PC-3 (cell line): ENCODE measurements around the gene IFI27L1. TPM values are rescaled to one million over a fixed set of nuclear protein-coding genes. Genes with fewer than 3 reads are reported as not detected.

Source experiments
- ATAC-seq: fragments of 200-7000 bp; cut with Tn5 transposase; 2 replicates; pipeline ENCODE4 v1.9.1; 2020; ENCODE audit warnings: mild to moderate bottlenecking, moderate library complexity
- BruUV-seq: library from RNA; stranded (reverse); fragments of 400-500 nt; replicated peaks from 2 replicates; lab custom pipeline; 2021; lab: Mats Ljungman, UMichigan
- CTCF ChIA-PET: fragments of 300-600 bp; sonication (Branson Sonifier 250); formaldehyde crosslinking; loops from one replicate; lab custom pipeline; 2022; ENCODE audit warnings: antibody characterized with exemption; lab: Charles Lee
- POLR2A ChIA-PET: fragments of 300-600 bp; sonication (Branson Sonifier 250); formaldehyde crosslinking; loops from one replicate; lab custom pipeline; 2022; ENCODE audit warnings: antibody characterized with exemption; ENCODE audit not compliant: unreplicated experiment; lab: Charles Lee
- DNase-seq: peaks from one replicate; pipeline ENCODE4 v3.0.0-alpha.2; 2015
- H2AFZ ChIP-seq: fragments of 300-600 bp; sonication (generic); 2 replicates; pipeline ENCODE4 v1.6.0; 2016; ENCODE audit warnings: antibody characterized with exemption, low read length
- H3F3A ChIP-seq: fragments of 300-600 bp; sonication (generic); one replicate; pipeline ENCODE4 v1.6.0; 2017; ENCODE audit warnings: antibody characterized with exemption, low read length, control low read depth, mild to moderate bottlenecking; ENCODE audit not compliant: unreplicated experiment
- H3K27ac ChIP-seq: fragments of 300-600 bp; sonication (generic); 2 replicates; pipeline ENCODE4 v1.5.1; 2016; ENCODE audit warnings: mild to moderate bottlenecking, low read length
- H3K27me3 ChIP-seq: fragments of 300-600 bp; sonication (generic); 2 replicates; pipeline ENCODE4 v1.6.1; 2016; ENCODE audit warnings: low read length, mixed read lengths
- H3K36me3 ChIP-seq: fragments of 300-600 bp; sonication (generic); 2 replicates; pipeline ENCODE4 v1.6.1; 2016; ENCODE audit warnings: low read depth, mixed run types, low read length, mixed read lengths
- H3K4me1 ChIP-seq: fragments of 300-600 bp; sonication (generic); 2 replicates; pipeline ENCODE4 v1.5.1; 2016; ENCODE audit warnings: low read length; ENCODE audit not compliant: insufficient read depth
- H3K4me2 ChIP-seq: fragments of 300-600 bp; sonication (generic); 2 replicates; pipeline ENCODE4 v1.6.0; 2016; ENCODE audit warnings: low read length
- H3K4me3 ChIP-seq: fragments of 300-600 bp; sonication (generic); 2 replicates; pipeline ENCODE4 v1.5.1; 2016; ENCODE audit warnings: mild to moderate bottlenecking, low read length, mixed read lengths
- H3K79me2 ChIP-seq: fragments of 300-600 bp; sonication (generic); 2 replicates; pipeline ENCODE4 v1.6.1; 2017; ENCODE audit warnings: low read length, mixed read lengths
- H3K9ac ChIP-seq: fragments of 300-600 bp; sonication (generic); 2 replicates; pipeline ENCODE4 v1.6.0; 2016; ENCODE audit warnings: mild to moderate bottlenecking, low read length
- H3K9me2 ChIP-seq: fragments of 300-600 bp; sonication (generic); replicated peaks from 2 replicates; pipeline ENCODE4 v1.6.1; 2016; ENCODE audit warnings: mixed run types, low read length, mixed read lengths
- H3K9me3 ChIP-seq: fragments of 300-600 bp; sonication (generic); 2 replicates; pipeline ENCODE4 v1.6.1; 2016; ENCODE audit warnings: low read length, mixed read lengths
- H4K20me1 ChIP-seq: fragments of 300-600 bp; sonication (generic); 2 replicates; pipeline ENCODE4 v1.6.1; 2016; ENCODE audit warnings: low read length, mixed read lengths
- EZH2 ChIP-seq: fragments of 300-600 bp; sonication (generic); IDR thresholded peaks from one replicate; pipeline ENCODE4 v1.6.1; 2017; ENCODE audit warnings: antibody characterized with exemption, mild to moderate bottlenecking, low read length; ENCODE audit not compliant: unreplicated experiment
- EZH2phosphoT487 ChIP-seq: fragments of 300-600 bp; sonication (generic); IDR thresholded peaks from 2 replicates; pipeline ENCODE4 v1.6.1; 2018; ENCODE audit warnings: mild to moderate bottlenecking, antibody characterized with exemption, low read length, borderline replicate concordance
- intact Hi-C: fragments of 100-400 bp; cut with micrococcal nuclease; formaldehyde crosslinking; loops from 2 replicates; pipeline ENCODE4 v1.9.0; 2023
- total RNA-seq: library from RNA; depleted of rRNA; stranded (reverse); fragments of >200 nt; gene quantifications from 2 replicates; pipeline ENCODE4 v1.2.3, GENCODE V29; 2014
- TF ChIP-seq, protein P1 (sequence below): fragments of 300-600 bp; sonication (generic); conservative IDR thresholded peaks from 2 replicates; pipeline ENCODE4 v1.5.1; 2017; ENCODE audit warnings: antibody characterized with exemption, low read depth, mild to moderate bottlenecking, low read length

The IFI27L1 gene
- total RNA-seq, 1 experiment from 2014 or later, result 16.9 TPM

- H3K9ac ChIP-seq, result no peak overlapping the region
- H3K36me3 ChIP-seq, result no peaks in the 10 kb centered on the region
- ATAC-seq, result no peak
- no peak overlapping the region for H2AFZ ChIP-seq
- no TSS peak for BruUV-seq
- H3K79me2 ChIP-seq, result no peaks in the 10 kb centered on the region
- H3K4me3 ChIP-seq, result no peak overlapping the region
- no peaks in the 10 kb centered on the region for H3K9me3 ChIP-seq
- TF ChIP-seq EZH2phosphoT487 (no peak), EZH2 (no peak)
- TF ChIP-seq, protein P1, sequence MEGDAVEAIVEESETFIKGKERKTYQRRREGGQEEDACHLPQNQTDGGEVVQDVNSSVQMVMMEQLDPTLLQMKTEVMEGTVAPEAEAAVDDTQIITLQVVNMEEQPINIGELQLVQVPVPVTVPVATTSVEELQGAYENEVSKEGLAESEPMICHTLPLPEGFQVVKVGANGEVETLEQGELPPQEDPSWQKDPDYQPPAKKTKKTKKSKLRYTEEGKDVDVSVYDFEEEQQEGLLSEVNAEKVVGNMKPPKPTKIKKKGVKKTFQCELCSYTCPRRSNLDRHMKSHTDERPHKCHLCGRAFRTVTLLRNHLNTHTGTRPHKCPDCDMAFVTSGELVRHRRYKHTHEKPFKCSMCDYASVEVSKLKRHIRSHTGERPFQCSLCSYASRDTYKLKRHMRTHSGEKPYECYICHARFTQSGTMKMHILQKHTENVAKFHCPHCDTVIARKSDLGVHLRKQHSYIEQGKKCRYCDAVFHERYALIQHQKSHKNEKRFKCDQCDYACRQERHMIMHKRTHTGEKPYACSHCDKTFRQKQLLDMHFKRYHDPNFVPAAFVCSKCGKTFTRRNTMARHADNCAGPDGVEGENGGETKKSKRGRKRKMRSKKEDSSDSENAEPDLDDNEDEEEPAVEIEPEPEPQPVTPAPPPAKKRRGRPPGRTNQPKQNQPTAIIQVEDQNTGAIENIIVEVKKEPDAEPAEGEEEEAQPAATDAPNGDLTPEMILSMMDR, result no peak
- no peak overlapping the region for H3K4me2 ChIP-seq
- H3F3A ChIP-seq, result no peaks in the 10 kb centered on the region
- no peaks in the 10 kb centered on the region for H3K27me3 ChIP-seq
- H3K9me2 ChIP-seq, result no peaks in the 10 kb centered on the region
- no peak overlapping the region for H3K27ac ChIP-seq
- no peaks in the 10 kb centered on the region for H4K20me1 ChIP-seq
- POLR2A ChIA-PET, result no interaction called here
- no peak for DNase-seq
- intact Hi-C loops, result no loop called here
- H3K4me1 ChIP-seq, result no peaks in the 10 kb centered on the region
- CTCF ChIA-PET, result no interaction called here
These were observed 21.8 kb downstream of the IFI27L1 start for GRCh38 chr14:94102768-94103482.

GRCh38 chr14:94103554-94104150, 22.5 kb downstream of the IFI27L1 start:
- TF ChIP-seq, protein P1, result no peak
- TF ChIP-seq EZH2phosphoT487, result no peak
- no peaks in the 10 kb centered on the region for H3K9me2 ChIP-seq
- CTCF ChIA-PET, result no interaction called here

GRCh38 chr14:94104731-94105130, 23.6 kb downstream of the IFI27L1 start:
- Histone ChIP-seq H3K9ac (no peak overlapping the region), H4K20me1 (no peaks in the 10 kb centered on the region), H3K36me3 (no peaks in the 10 kb centered on the region), H2AFZ (no peak overlapping the region), H3F3A (no peaks in the 10 kb centered on the region), H3K9me2 (no peaks in the 10 kb centered on the region), H3K4me2 (no peak overlapping the region), H3K27ac (no peak overlapping the region), H3K79me2 (no peaks in the 10 kb centered on the region), H3K4me1 (no peaks in the 10 kb centered on the region), H3K9me3 (no peaks in the 10 kb centered on the region), H3K4me3 (no peak overlapping the region), H3K27me3 (no peaks in the 10 kb centered on the region)
- TF ChIP-seq, protein P1, result no peak
- no peak for TF ChIP-seq EZH2
- TF ChIP-seq EZH2phosphoT487, result no peak
- no TSS peak for BruUV-seq
- intact Hi-C loops, result no loop called here
- no peak for DNase-seq
- ChIA-PET CTCF (no interaction called here), POLR2A (no interaction called here)
- ATAC-seq, result no peak

More at GRCh38 chr14:94103554-94104150, 22.5 kb downstream of the IFI27L1 start:
- H3K36me3 ChIP-seq, result no peaks in the 10 kb centered on the region
- H3K4me1 ChIP-seq, result no peaks in the 10 kb centered on the region
- H3K4me3 ChIP-seq, result no peak overlapping the region
- DNase-seq (no peak), ATAC-seq (no peak)
- no peak overlapping the region for H3K4me2 ChIP-seq
- no peaks in the 10 kb centered on the region for H3K9me3 ChIP-seq
- H3K27me3 ChIP-seq, result no peaks in the 10 kb centered on the region
- H2AFZ ChIP-seq, result no peak overlapping the region
- H4K20me1 ChIP-seq, result no peaks in the 10 kb centered on the region
- intact Hi-C loops, result no loop called here
- H3F3A ChIP-seq, result no peaks in the 10 kb centered on the region
- no TSS peak for BruUV-seq
- no peak overlapping the region for H3K9ac ChIP-seq
- no peak overlapping the region for H3K27ac ChIP-seq
- POLR2A ChIA-PET, result no interaction called here
- no peaks in the 10 kb centered on the region for H3K79me2 ChIP-seq
